CD14-positive monocyte (primary cell): ENCODE results near the gene PSTPIP1. TPM values are rescaled to one million over a fixed set of nuclear protein-coding genes. Genes with fewer than 3 reads are reported as not detected.
A peak's percentile ranks its signal among the peaks of the same experiment; 100 is the strongest.

ENCODE experiments used
- DNase-seq, 3 donors: peaks; one replicate each; pipeline ENCODE4 v3.0.0-alpha.2; 2011 to 2022
- H2AFZ ChIP-seq: 2 replicates; pipeline ENCODE4 v1.6.0; 2012; ENCODE audit warnings: mild to moderate bottlenecking, low read depth, low read length, inconsistent platforms; ENCODE audit not compliant: insufficient read depth, poor library complexity, severe bottlenecking
- H3K27ac ChIP-seq, 2 donors: 1 replicate in 1 of 2; 2 replicates in 1 of 2; pipeline ENCODE4 v1.5.1; 2012 to 2013; ENCODE audit warnings: low read length in 2 of 2, control low read depth in 1 of 2, inconsistent platforms in 1 of 2, low read depth in 1 of 2, mild to moderate bottlenecking in 1 of 2
- H3K27me3 ChIP-seq, 2 donors: one replicate each; pipeline versions ENCODE4 v1.6.0 to v1.6.1; 2011 to 2013; ENCODE audit warnings: low read length in 2 of 2; ENCODE audit not compliant: control insufficient read depth in 2 of 2, insufficient read depth in 2 of 2
- H3K36me3 ChIP-seq, 2 donors: replicated peaks in 1 of 2; 1 replicate in 1 of 2; 2 replicates in 1 of 2; pipeline versions ENCODE4 v1.5.1 to v1.6.1; 2012 to 2013; ENCODE audit warnings: low read length in 2 of 2, control low read depth in 1 of 2, inconsistent platforms in 1 of 2, mild to moderate bottlenecking in 1 of 2; ENCODE audit not compliant: insufficient read depth in 2 of 2, control insufficient read depth in 1 of 2
- H3K4me1 ChIP-seq, 2 donors: 1 replicate in 1 of 2; 2 replicates in 1 of 2; pipeline versions ENCODE4 v1.5.1 to v1.6.1; 2012 to 2013; ENCODE audit warnings: low read length in 2 of 2, control low read depth in 1 of 2, inconsistent platforms in 1 of 2, mild to moderate bottlenecking in 1 of 2, moderate library complexity in 1 of 2; ENCODE audit not compliant: insufficient read depth in 2 of 2, control insufficient read depth in 1 of 2
- H3K4me2 ChIP-seq: replicated peaks from 2 replicates; pipeline ENCODE3; 2012; ENCODE audit warnings: low read length, moderate library complexity, mild to moderate bottlenecking; ENCODE audit not compliant: poor library complexity, severe bottlenecking; ENCODE audit errors: extremely low read depth
- H3K4me3 ChIP-seq, 3 experiments: fragments of 200-600 bp in 1 of 3; sonication (generic) in 1 of 3; replicated peaks in 1 of 3; 1 replicate in 2 of 3; 2 replicates in 1 of 3; pipeline ENCODE4 v1.5.1; 2011 to 2013; ENCODE audit warnings: low read length in 3 of 3, mild to moderate bottlenecking in 3 of 3, control low read depth in 2 of 3, low read depth in 2 of 3, inconsistent platforms in 1 of 3, moderate library complexity in 1 of 3
- H3K79me2 ChIP-seq: 2 replicates; pipeline ENCODE4 v1.6.0; 2012; ENCODE audit warnings: mild to moderate bottlenecking, control low read depth, inconsistent platforms, low read length, moderate library complexity; ENCODE audit not compliant: insufficient read depth
- H3K9ac ChIP-seq: 2 replicates; pipeline ENCODE4 v1.6.0; 2017; ENCODE audit warnings: low read length, mild to moderate bottlenecking; ENCODE audit not compliant: insufficient read depth, poor library complexity, severe bottlenecking
- H3K9me3 ChIP-seq, 2 donors: replicated peaks in 1 of 2; 1 replicate in 1 of 2; 2 replicates in 1 of 2; pipeline versions ENCODE4 v1.5.1 to v1.6.1; 2012 to 2013; ENCODE audit warnings: low read length in 2 of 2, control low read depth in 1 of 2; ENCODE audit not compliant: control insufficient read depth in 1 of 2, insufficient read depth in 1 of 2
- H4K20me1 ChIP-seq: 2 replicates; pipeline ENCODE4 v1.6.0; 2012; ENCODE audit warnings: mild to moderate bottlenecking, low read length, control low read depth, moderate library complexity; ENCODE audit not compliant: insufficient read depth
- H3K27ac Mint-ChIP-seq, 7 donors: one replicate each; pipeline ENCODE4 v1.8.0; 2020; ENCODE audit warnings: mild to moderate bottlenecking in 7 of 7, mixed read lengths in 7 of 7, moderate library complexity in 6 of 7, inconsistent platforms in 2 of 7
- H3K27me3 Mint-ChIP-seq, 3 donors: one replicate each; pipeline ENCODE4 v1.8.0; 2021 to 2022; ENCODE audit warnings: low read depth in 3 of 3, mild to moderate bottlenecking in 3 of 3, mixed read lengths in 3 of 3, moderate library complexity in 3 of 3, inconsistent platforms in 1 of 3
- H3K36me3 Mint-ChIP-seq, 2 donors: one replicate each; pipeline ENCODE4 v1.8.0; 2020; ENCODE audit warnings: mixed read lengths in 2 of 2, inconsistent platforms in 1 of 2, mild to moderate bottlenecking in 1 of 2
- H3K4me1 Mint-ChIP-seq: one replicate; pipeline ENCODE4 v1.8.0; 2020; ENCODE audit warnings: mild to moderate bottlenecking, mixed read lengths
- H3K4me3 Mint-ChIP-seq, 2 donors: one replicate each; pipeline ENCODE4 v1.8.0; 2020; ENCODE audit warnings: mild to moderate bottlenecking in 2 of 2, mixed read lengths in 2 of 2, moderate library complexity in 1 of 2
- H3K9me3 Mint-ChIP-seq, 7 donors: one replicate each; pipeline ENCODE4 v1.8.0; 2020 to 2022; ENCODE audit warnings: mixed read lengths in 7 of 7, mild to moderate bottlenecking in 6 of 7, moderate library complexity in 6 of 7, inconsistent platforms in 2 of 7
- WGBS: methylation state at CpG from one replicate; pipeline ENCODE4 v1.1.5; 2013; ENCODE audit warnings: missing lambda C conversion rate; ENCODE audit not compliant: insufficient coverage; 5-methylcytosine and 5-hydroxymethylcytosine counted together
- intact Hi-C, 2 donors: fragments of 100-400 bp; cut with micrococcal nuclease; formaldehyde crosslinking; loops; one replicate each; pipeline versions ENCODE4 v1.15.0 to v1.15.1; 2023
- polyA plus RNA-seq, 3 donors: library from polyadenylated mRNA; depleted of rRNA in 1 of 3; unstranded in 2 of 3; stranded (reverse) in 1 of 3; fragments of 300-500 nt in 2 of 3; fragments of >200 nt in 1 of 3; fragmentation: Illumina TruSeq in 2 of 3; gene quantifications; 1 replicate in 2 of 3; 2 replicates in 1 of 3; pipeline ENCODE4 v1.2.3, GENCODE V29; 2012 to 2021
- TF ChIP-seq, protein P1 (sequence below): fragments of 200-600 bp; IDR thresholded peaks from one replicate; pipeline ENCODE4 v1.8.0; 2022; ENCODE audit warnings: antibody characterized with exemption, mild to moderate bottlenecking

Gene PSTPIP1
- polyA plus RNA-seq, 3 donors: 85.9 to 183 (median 86.8) TPM

DNA sequence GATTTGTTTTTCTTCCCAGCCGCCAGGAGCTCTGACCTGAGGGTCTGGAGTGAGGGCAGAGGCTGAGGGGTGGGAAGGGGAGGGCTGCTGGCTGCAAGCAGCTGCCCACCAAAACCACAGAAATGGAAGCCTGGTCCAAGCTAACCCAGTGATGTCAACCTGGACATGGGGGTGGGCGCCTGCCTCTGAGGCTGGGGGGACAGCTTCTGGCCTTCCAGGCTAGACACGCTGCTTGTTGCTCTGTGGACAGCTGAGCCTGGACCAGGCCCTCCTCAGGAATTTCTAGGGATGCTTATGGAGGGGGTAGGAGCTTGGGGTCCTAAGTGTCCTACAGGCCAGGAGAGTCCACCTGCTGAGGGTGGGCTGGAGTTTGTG, 21.4 kb downstream of the PSTPIP1 start:
- H3K36me3 ChIP-seq: peaks cover 49 to 53% of the 10 kb centered on the region in 2 donors
- WGBS: 100% methylated on average over 2 of the region's 3 CpGs

DNA sequence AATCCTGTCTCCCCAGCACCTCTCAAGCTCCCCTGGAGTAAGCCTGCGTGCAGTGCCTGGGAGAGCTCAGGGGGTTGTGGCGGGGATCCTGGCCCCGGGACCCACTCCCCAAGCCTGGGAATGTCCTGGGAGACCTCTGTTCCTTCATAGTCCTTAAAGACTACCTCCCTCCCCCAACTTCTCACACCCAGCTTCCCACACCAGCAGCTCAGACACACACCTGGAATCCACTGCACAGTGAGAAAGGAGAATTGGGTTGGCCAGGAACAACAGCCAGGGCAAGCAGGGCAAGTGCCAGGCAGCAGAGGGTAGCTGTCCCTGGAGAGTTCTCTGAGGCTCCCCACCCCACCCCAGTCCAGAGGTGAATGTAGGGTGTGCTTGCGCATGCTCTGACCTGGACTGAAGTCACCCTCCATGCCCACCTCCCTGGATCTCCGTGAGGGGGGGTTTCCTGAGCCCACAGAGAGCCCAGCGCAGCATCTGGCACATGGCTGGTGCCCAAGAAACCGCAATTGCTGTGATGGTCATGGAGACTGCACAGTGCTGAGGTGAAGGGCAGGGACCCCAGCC, 22.2 kb downstream of the PSTPIP1 start:
- Histone ChIP-seq H3K79me2 (peaks cover 99% of the 10 kb centered on the region), H3K9ac (no peak overlapping the region), H3K4me1 (peaks cover 78 to 90% of the 10 kb centered on the region in 2 donors), H3K9me3 (no peaks in the 10 kb centered on the region), H2AFZ (no peak overlapping the region), H4K20me1 (peaks cover 100% of the 10 kb centered on the region), H3K27ac (peak overlapping the region; percentile 6 to 83), H3K36me3 (peaks cover 50 to 55% of the 10 kb centered on the region in 2 donors), H3K27me3 (no peaks in the 10 kb centered on the region), H3K4me2 (no peak overlapping the region), H3K4me3 (no peak overlapping the region)
- no peaks in the 10 kb centered on the region for H3K27me3 Mint-ChIP-seq
- peaks cover 96% of the 10 kb centered on the region for H3K4me1 Mint-ChIP-seq
- no peaks in the 10 kb centered on the region for H3K9me3 Mint-ChIP-seq
- peak overlapping the region; percentile 40 to 94 (median 76) for H3K27ac Mint-ChIP-seq
- 100% methylated on average over 2 of the region's 7 CpGs for WGBS
- intact Hi-C loops: no loop called here
- no peak overlapping the region for H3K4me3 Mint-ChIP-seq
- peaks cover 47 to 78% of the 10 kb centered on the region in 2 donors for H3K36me3 Mint-ChIP-seq
- DNase-seq: no peak
- TF ChIP-seq, protein P1, sequence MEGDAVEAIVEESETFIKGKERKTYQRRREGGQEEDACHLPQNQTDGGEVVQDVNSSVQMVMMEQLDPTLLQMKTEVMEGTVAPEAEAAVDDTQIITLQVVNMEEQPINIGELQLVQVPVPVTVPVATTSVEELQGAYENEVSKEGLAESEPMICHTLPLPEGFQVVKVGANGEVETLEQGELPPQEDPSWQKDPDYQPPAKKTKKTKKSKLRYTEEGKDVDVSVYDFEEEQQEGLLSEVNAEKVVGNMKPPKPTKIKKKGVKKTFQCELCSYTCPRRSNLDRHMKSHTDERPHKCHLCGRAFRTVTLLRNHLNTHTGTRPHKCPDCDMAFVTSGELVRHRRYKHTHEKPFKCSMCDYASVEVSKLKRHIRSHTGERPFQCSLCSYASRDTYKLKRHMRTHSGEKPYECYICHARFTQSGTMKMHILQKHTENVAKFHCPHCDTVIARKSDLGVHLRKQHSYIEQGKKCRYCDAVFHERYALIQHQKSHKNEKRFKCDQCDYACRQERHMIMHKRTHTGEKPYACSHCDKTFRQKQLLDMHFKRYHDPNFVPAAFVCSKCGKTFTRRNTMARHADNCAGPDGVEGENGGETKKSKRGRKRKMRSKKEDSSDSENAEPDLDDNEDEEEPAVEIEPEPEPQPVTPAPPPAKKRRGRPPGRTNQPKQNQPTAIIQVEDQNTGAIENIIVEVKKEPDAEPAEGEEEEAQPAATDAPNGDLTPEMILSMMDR: no peak

More for the DNA sequence above, 21.4 kb downstream of the PSTPIP1 start:
- H2AFZ ChIP-seq: no peak overlapping the region
- no peak overlapping the region for H3K9ac ChIP-seq
- intact Hi-C loops: no loop called here
- peaks cover 84 to 90% of the 10 kb centered on the region in 2 donors for H3K4me1 ChIP-seq
- H3K9me3 Mint-ChIP-seq: no peaks in the 10 kb centered on the region
- no peak overlapping the region for H3K4me2 ChIP-seq
- H3K4me1 Mint-ChIP-seq: peaks cover 93% of the 10 kb centered on the region
- peaks cover 100% of the 10 kb centered on the region for H4K20me1 ChIP-seq
- peaks cover 100% of the 10 kb centered on the region for H3K79me2 ChIP-seq
- no peak for DNase-seq
- peak overlapping the region in 5 of 7 donors; percentile 31 to 94 (median 86) for H3K27ac Mint-ChIP-seq
- no peak overlapping the region for H3K4me3 Mint-ChIP-seq
- no peaks in the 10 kb centered on the region for H3K27me3 Mint-ChIP-seq
- TF ChIP-seq, protein P1: no peak
- H3K4me3 ChIP-seq: no peak overlapping the region
- H3K9me3 ChIP-seq: no peaks in the 10 kb centered on the region
- peak overlapping the region in 1 of 2 donors; percentile 83 for H3K27ac ChIP-seq
- no peaks in the 10 kb centered on the region for H3K27me3 ChIP-seq
- H3K36me3 Mint-ChIP-seq: peaks cover 46 to 78% of the 10 kb centered on the region in 2 donors
